K562 (cell line): Measurements from ENCODE around the gene DOP1B. TPM values are rescaled to one million over a fixed set of nuclear protein-coding genes. Genes with fewer than 3 reads are reported as not detected.

Experiments
- ATAC-seq: fragments of 200-7000 bp; cut with Tn5 transposase; 3 replicates; pipeline ENCODE4 v1.9.1; 2020; ENCODE audit warnings: moderate library complexity
- BruUV-seq: library from RNA; stranded (reverse); fragments of 400-500 nt; replicated peaks from 2 replicates; lab custom pipeline; 2021; lab: Mats Ljungman, UMichigan
- CTCF ChIA-PET: fragments of 300-600 bp; formaldehyde crosslinking; extraction: SDS; loops from one replicate; lab custom pipeline; 2021; ENCODE audit warnings: low intra/inter-chr PET ratio; lab: Yijun Ruan, JAX
- POLR2A ChIA-PET: fragments of 300-600, 350-650 bp; sonication (Branson Sonifier 250); formaldehyde crosslinking; extraction: SDS; loops from one replicate; lab custom pipeline; 2021; ENCODE audit warnings: antibody characterized with exemption, inconsistent platforms; lab: Yijun Ruan, JAX
- DNase-seq, 4 experiments: peaks; one replicate each; pipeline versions ENCODE4 v3.0.0 to v3.0.0-alpha.2; 2011 to 2018; ENCODE audit warnings: low spot score in 3 of 4, mixed read lengths in 3 of 4; ENCODE audit errors: extremely low read depth in 1 of 4
- FAIRE-seq: peaks from 2 replicates; lab custom pipeline; 2011; peaks lifted over from hg19 to GRCh38; lab: Jason Lieb, UNC
- H2AFZ ChIP-seq: 2 replicates; pipeline ENCODE4 v1.6.0; 2011; ENCODE audit warnings: low read depth, low read length, control low read depth, inconsistent platforms
- H3K27ac ChIP-seq: fragments of 200-600 bp; 3 replicates; pipeline ENCODE4 v1.8.0; 2011; ENCODE audit warnings: low read depth, mild to moderate bottlenecking, control low read depth, inconsistent platforms, low read length, moderate library complexity, mixed read lengths; ENCODE audit errors: extremely low read depth
- H3K27me3 ChIP-seq, 2 experiments: fragments of 300-600 bp in 1 of 2; 2 replicates in 1 of 2; 3 replicates in 1 of 2; pipeline versions ENCODE4 v1.6.0 to v1.8.0; 2011; ENCODE audit warnings: inconsistent platforms in 2 of 2, low read length in 2 of 2, mild to moderate bottlenecking in 1 of 2, mixed read lengths in 1 of 2, moderate library complexity in 1 of 2; ENCODE audit not compliant: control insufficient read depth in 2 of 2, insufficient read depth in 2 of 2
- H3K36me3 ChIP-seq: fragments of 300-600 bp; 3 replicates; pipeline ENCODE4 v1.8.0; 2011; ENCODE audit warnings: mild to moderate bottlenecking, low read length, inconsistent platforms; ENCODE audit not compliant: control insufficient read depth, insufficient read depth
- H3K4me1 ChIP-seq, 2 experiments: fragments of 200-600 bp in 1 of 2; replicated peaks in 1 of 2; 2 replicates in 1 of 2; 3 replicates in 1 of 2; pipeline versions ENCODE4 v1.5.1 to v1.8.0; 2011; ENCODE audit warnings: inconsistent platforms in 2 of 2, low read length in 2 of 2, mild to moderate bottlenecking in 1 of 2, mixed read lengths in 1 of 2, moderate library complexity in 1 of 2; ENCODE audit not compliant: control insufficient read depth in 2 of 2, insufficient read depth in 2 of 2
- H3K4me2 ChIP-seq: 2 replicates; pipeline ENCODE4 v1.6.1; 2011; ENCODE audit warnings: low read length, control low read depth, inconsistent platforms, mixed read lengths; ENCODE audit not compliant: insufficient read depth
- H3K4me3 ChIP-seq: fragments of 200-600 bp; sonication (generic), shearing (Covaris generic); 2 replicates; pipeline ENCODE4 v1.5.1; 2016; ENCODE audit warnings: control low read depth, inconsistent platforms
- H3K79me2 ChIP-seq: fragments of 200-600 bp; 3 replicates; pipeline ENCODE4 v1.8.0; 2011; ENCODE audit warnings: low read length, inconsistent platforms; ENCODE audit not compliant: control insufficient read depth, insufficient read depth
- H3K9ac ChIP-seq, 2 experiments: 2 replicates each; pipeline versions ENCODE4 v1.6.0 to v1.6.1; 2011; ENCODE audit warnings: low read depth in 2 of 2, low read length in 2 of 2, control low read depth in 1 of 2, inconsistent platforms in 1 of 2, mild to moderate bottlenecking in 1 of 2, mixed read lengths in 1 of 2; ENCODE audit not compliant: insufficient read depth in 1 of 2
- H3K9me1 ChIP-seq: one replicate; pipeline ENCODE4 v1.6.0; 2011; ENCODE audit warnings: inconsistent platforms, mild to moderate bottlenecking, low read length, moderate library complexity; ENCODE audit not compliant: control insufficient read depth, insufficient read depth
- H3K9me3 ChIP-seq: replicated peaks from 2 replicates; pipeline ENCODE4 v1.5.1; 2011; ENCODE audit warnings: low read depth, low read length, inconsistent platforms; ENCODE audit not compliant: control insufficient read depth, insufficient read depth
- H4K20me1 ChIP-seq: replicated peaks from 2 replicates; pipeline ENCODE4 v1.6.1; 2011; ENCODE audit warnings: low read length, inconsistent platforms, mixed read lengths; ENCODE audit not compliant: control insufficient read depth, insufficient read depth
- C11orf30 ChIP-seq: fragments of 450-650 bp; IDR thresholded peaks from 2 replicates; pipeline ENCODE4 v1.6.1; 2016; ENCODE audit warnings: low read depth, mild to moderate bottlenecking
- ETV5 ChIP-seq: sonication (generic); formaldehyde crosslinking; IDR thresholded peaks from 2 replicates; pipeline ENCODE4 v1.4.0; 2020; ENCODE audit warnings: low read depth, mild to moderate bottlenecking, missing genetic modification reagents
- MAFF ChIP-seq: IDR thresholded peaks from 2 replicates; pipeline ENCODE4 v1.6.1; 2012; ENCODE audit warnings: low read length, improper control_type of control experiment
- MAFG ChIP-seq: fragments of 450-650 bp; conservative IDR thresholded peaks from 2 replicates; pipeline ENCODE4 v1.6.1; 2016; ENCODE audit warnings: missing genetic modification characterization, missing compliant biosample characterization
- MAFK ChIP-seq: IDR thresholded peaks from 2 replicates; pipeline ENCODE4 v1.6.1; 2011; ENCODE audit warnings: low read length, improper control_type of control experiment
- THAP12 ChIP-seq: fragments of 250-450 bp; sonication (Bioruptor Pico); IDR thresholded peaks from 2 replicates; pipeline ENCODE4 v1.9.0; 2021; ENCODE audit warnings: mild to moderate bottlenecking, inconsistent platforms
- ZNF316 ChIP-seq: fragments of 450-650 bp; IDR thresholded peaks from 2 replicates; pipeline ENCODE4 v1.6.1; 2016
- WGBS: fragments of 100-300 bp; shearing (Covaris generic); methylation state at CpG from one replicate; pipeline ENCODE4 v1.1.6; 2016; ENCODE audit warnings: low coverage, mixed read lengths; ENCODE audit not compliant: insufficient coverage; ENCODE audit errors: missing lambda C conversion rate; 5-methylcytosine and 5-hydroxymethylcytosine counted together
- in situ Hi-C: fragments of 300-500 bp; cut with MboI; formaldehyde crosslinking; loops from 4 replicates; pipeline ENCODE4 v1.15.0; 2018; ENCODE audit warnings: inconsistent platforms, mixed read lengths
- intact Hi-C: fragments of 100-400 bp; cut with micrococcal nuclease; formaldehyde crosslinking; loops from 2 replicates; pipeline ENCODE4 v1.14.2; 2022
- polyA plus RNA-seq, 8 experiments: library from polyadenylated mRNA; depleted of rRNA in 4 of 8; stranded (reverse) in 5 of 8; unstranded in 3 of 8; fragments of >200 nt; fragmentation: Nextera tagmentation in 2 of 8; fragmentation: Illumina TruSeq in 1 of 8; extraction: Ambion mirVana in 2 of 8; extraction: Trizol in 1 of 8; gene quantifications; 2 replicates each; pipeline versions ENCODE4 v1.2.1 to v1.2.3, GENCODE V29; 2011 to 2014; ENCODE audit warnings: inconsistent platforms in 1 of 8, missing spikeins in 1 of 8
- total RNA-seq, 7 experiments: library from RNA; depleted of rRNA in 6 of 7; stranded (reverse); fragments of >200 nt in 6 of 7; fragmentation: Illumina TruSeq in 2 of 7; extraction: Trizol in 2 of 7; gene quantifications; 2 replicates each; pipeline versions ENCODE4 v1.2.1 to v1.2.3, GENCODE V29; 2011 to 2021; ENCODE audit warnings: low replicate concordance in 1 of 7

Gene DOP1B
- total and polyA plus RNA-seq, 9 of the 15 experiments (the other 6 are each of a cell fraction or from before 2014, with no cell fraction given): 0.04 to 2.2 (median 0.68) TPM

GRCh38 chr21:36175771-36176565 lies 19.3 kb downstream of the DOP1B start:
- CTCF ChIA-PET: no interaction called here

More at GRCh38 chr21:36175771-36176565, 19.3 kb downstream of the DOP1B start:
- in situ Hi-C loops: no loop called here
- no peaks in the 10 kb centered on the region for H3K9me1 ChIP-seq
- no peaks in the 10 kb centered on the region for H3K79me2 ChIP-seq
- TF ChIP-seq MAFG (peak; percentile 74), ETV5 (CRISPR knock-in tag) (no peak), THAP12 (CRISPR knock-in tag) (no peak), ZNF316 (peak; percentile 82), C11orf30 (peak; percentile 82), MAFF (peak; percentile 63), MAFK (peak; percentile 76)
- no TSS peak for BruUV-seq
- DNase-seq: no peak
- FAIRE-seq: no peak
- no peak overlapping the region for H3K4me3 ChIP-seq
- WGBS: 7% methylated on average over 7 of the region's 7 CpGs
- intact Hi-C loops: no loop called here
- H4K20me1 ChIP-seq: no peaks in the 10 kb centered on the region; the same call in 1 of the 2 replicates
- no peak overlapping the region for H2AFZ ChIP-seq
- H3K4me1 ChIP-seq: no peaks in the 10 kb centered on the region
- POLR2A ChIA-PET: interaction anchor here (0.9 kb wide), 1 partner anchor 11 kb away, joined by 3 read pairs; no protein-coding TSS in a partner anchor
- peaks cover 2 to 12% of the 10 kb centered on the region in 2 experiments; a peak in 3 of 5 replicates for H3K27me3 ChIP-seq
- H3K27ac ChIP-seq: no peak overlapping the region
- no peak overlapping the region for H3K9ac ChIP-seq
- H3K9me3 ChIP-seq: 0 out of 2 replicates have a peak, but pooled peaks cover under 1% of the 10 kb centered on the region
- no peaks in the 10 kb centered on the region for H3K36me3 ChIP-seq
- ATAC-seq: no peak
- H3K4me2 ChIP-seq: no peak overlapping the region
